HG02623 (cell line): ENCODE measurements around the gene PLS3.
"Not testable (repeated sequence)": the region's sequence is repeated elsewhere in the genome, so short reads cannot be mapped to it uniquely, and the experiment has no call there.

Experiments used
- ATAC-seq: cut with Tn5 transposase; IDR thresholded peaks from one replicate; pipeline ENCODE4 v1.9.1; 2021; ENCODE audit warnings: moderate library complexity; ENCODE audit not compliant: unreplicated experiment

Gene PLS3

DNA sequence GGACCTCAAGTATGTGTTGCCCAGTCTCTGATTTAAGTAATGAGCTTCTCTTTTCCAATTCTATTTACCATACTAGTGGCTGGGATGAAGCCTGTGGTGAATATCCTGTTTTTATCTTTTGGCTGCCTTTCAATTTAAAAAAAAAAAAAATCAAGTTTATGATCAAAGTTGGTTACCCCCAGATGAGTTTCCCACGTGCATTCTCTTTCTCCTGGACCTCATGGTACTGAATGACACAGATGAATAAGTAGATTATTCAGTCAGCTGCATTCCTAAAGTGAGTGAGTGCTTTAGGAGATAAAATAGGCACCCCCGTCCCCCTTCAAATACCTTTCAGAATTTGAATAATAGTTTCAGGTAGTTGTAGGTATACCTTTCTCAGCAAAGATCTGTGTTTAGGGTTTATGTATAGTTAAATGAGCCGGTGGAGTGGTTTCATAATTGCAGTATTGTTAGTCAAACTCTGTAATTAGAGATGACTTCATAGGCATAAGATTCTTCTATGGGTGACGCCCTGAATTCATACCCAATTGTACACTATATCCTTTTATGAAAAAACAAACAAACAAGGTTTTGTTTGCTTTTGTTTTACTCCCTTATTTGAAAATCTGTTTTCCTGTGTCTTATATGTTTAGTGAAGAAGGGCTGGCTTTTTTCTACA lies 41.9 kb downstream of the PLS3 start:
- ATAC-seq = no peak

DNA sequence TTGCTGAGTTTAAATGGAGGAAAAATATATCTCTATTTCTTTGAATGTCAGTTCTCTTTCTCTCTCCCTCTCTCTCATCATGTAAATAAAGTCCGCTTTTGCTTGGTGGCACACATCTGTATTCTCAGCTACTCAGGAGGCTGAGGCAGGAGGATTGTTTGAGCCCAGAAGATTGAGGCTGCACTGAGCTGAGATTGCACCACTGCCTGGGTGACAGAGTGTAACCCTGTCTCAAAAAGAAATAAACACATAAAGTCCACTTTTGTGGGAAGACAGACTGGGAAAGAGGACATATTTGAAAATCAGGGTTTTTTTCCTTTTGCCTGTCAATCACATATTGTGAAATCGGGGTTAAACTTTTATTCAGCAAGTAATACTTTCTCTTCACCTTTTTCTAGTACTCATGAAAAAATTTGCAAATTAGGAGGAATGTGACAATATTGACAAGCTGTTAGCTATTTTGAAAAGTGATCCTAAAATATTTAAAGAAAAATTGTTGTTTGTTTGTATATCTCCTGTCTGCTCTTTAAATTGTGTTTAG lies 42.6 kb downstream of the PLS3 start:
- no peak for ATAC-seq

DNA sequence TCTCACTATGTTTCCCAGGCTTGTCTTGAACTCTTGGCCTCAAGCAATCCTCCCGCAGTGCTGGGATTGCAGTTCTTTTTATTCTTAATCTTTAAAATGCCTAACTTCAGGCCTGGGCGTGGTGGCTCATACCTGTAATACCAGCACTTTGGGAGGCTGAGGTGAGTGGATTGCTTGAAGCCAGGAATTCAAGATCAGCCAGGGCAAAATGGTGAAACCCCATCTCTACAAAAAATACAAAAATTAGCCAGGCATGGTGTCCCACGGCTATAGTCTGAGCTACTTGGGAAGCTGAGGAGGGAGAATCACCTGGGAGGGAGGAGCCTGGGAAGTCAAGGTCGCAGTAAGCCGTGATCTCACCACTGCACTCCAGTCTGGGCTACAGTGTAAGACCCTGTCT lies 45.9 kb downstream of the PLS3 start:
- no peak for ATAC-seq

DNA sequence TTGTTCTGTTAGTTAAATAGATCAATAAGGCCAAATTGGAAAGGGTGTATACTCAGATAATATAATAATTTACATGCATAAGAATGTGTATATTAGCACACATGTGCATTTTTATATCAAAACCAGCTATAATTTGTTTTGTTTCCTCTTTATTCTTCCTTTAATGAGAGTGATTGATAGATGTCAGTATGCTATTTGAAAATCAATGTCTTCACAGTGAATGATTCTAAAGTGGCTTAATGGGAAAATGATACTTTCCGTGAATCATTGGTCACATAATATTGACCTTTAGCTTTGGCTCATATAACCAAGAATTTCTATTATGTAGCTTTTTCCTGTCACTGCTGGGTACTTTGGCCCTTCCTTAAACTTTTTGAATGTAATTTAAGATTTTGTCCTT lies 48.6 kb downstream of the PLS3 start:
- no peak for ATAC-seq

DNA sequence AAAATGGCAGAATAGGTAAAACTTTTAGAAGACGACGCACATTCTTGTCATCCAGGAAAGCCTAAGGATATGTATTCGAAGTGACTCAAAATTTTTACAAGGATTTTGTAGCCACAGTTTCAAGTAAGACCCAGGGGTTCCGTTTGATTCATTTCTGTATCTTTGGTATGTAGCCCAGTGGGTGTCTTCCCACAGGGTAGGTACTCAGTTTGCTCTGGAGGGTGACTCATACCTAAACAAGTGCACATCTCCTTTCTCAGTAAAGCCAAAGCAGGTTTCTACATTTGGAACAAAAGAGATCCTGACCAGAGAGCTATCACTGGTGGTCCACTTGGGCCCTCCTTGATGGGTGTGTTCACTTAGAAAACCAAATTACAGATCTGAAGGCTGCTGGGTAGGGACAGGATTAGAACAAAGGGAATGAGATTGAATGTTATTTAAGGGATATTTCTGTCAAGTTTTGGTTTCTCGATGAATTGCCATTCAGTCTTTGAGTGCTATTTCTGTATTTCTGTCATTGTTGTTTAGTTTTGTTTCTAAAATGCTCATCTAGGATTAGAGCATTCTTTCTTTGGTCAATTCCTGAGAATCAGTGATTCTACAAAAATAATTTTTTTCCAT lies 56.1 kb downstream of the PLS3 start:
- ATAC-seq = peak; percentile 94

DNA sequence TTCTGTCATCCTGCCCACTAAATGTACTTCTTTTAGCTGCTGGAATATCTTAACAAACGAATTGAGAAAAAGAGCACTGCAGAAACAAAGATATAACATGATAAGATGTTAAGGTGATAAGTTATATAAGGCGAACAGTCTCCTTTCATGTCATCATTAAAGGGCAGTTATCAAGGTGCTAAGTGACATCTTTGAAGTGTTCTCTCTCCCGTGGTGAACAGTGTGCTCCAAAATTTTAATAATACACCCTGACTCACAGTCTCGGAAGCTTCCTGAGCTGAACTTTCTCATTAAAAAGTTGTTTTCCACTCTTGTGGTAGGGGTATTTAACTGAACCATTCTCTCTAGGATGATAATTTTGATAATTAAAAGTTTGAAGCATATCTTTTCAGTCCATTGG lies 61.6 kb downstream of the PLS3 start:
- no peak for ATAC-seq

DNA sequence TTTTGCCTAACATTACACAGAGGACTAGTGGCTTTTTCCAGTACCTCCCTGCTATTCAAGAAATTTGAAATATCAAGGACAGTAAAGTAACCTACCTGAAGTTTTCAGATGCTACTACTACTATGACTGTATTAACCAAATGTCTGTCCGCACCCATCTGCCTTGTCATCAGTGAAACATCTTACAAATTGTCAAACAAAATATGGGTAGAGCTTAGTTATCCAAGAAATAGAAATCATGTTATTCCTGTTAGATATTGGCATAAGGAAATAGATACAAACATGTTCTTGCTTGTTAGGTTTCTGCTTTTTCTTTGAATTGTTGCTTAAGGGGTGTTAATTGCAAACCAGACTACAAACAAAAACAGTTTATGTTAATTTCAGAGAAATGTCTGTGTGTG lies 63.9 kb downstream of the PLS3 start:
- ATAC-seq = no peak

DNA sequence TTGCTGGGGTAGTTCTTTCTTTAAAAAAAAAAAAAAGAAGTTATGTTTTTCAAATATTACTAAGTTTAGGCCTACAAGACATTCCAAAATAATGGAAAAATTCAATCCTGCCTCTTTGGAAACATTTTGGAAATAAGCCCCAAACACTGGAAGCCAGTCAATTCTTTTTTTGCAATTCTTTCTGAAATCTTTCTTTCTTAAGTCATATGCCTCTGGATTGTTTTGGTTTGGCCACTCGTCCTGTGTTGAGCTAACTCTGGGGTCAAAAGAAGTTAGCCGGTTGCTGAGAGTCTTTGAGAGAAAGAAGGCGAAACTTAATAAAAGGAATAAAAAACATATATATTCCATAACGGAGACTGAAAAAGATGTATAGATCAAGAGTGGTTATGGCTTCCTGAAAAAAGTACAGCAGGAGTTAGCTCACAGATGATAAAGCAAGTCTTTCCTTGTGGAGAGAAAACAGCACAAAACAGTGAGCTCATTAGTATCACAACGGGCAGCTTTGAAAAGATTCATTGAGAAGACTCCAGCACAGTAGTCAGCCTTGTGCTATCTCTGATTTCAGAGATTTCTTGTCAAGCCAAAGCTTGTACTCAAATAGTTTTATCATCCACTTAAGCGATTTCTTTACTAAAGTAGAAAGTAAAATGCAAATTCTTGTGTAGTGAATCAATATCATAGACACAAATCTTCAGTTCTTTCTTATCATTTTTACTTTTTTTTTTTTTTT lies 64.8 kb downstream of the PLS3 start:
- no peak for ATAC-seq

DNA sequence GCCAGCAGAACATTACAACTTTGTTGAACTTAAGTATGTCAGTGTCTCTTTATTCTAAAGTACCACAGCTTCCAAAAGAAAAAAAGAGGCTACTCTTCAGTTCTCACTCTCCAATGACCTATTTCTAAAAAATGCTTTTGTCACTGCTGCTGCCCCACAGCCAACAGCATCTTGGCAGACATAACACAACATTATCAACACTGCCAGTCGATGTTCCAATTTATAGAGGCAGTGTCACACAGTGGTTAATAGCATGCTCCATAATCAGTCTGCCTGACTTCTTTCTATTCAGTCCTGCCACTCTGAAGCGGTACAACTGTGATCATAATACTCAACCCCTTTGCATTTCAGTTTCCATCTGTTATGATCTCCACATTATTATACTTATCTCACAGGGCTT lies 69.2 kb downstream of the PLS3 start:
- ATAC-seq = no peak

DNA sequence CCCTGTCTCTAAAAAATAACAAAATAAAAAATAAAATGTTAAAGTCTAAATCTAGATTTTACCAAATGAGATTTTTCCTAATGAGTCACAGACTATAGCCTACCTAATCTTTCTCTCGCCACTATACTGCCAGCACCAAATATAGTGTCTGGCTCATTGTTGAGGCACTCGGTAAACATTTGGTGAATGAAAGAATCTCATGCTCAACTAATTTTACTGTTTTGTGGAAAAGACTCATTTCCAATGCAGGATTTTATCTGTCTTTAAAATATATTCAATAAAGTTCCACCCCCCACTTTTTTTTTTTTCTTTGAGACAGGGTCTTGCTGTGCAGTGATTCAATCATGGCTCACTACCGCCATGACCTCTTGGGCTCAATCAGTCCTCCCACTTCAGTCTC lies 71.5 kb downstream of the PLS3 start:
- no peak for ATAC-seq

DNA sequence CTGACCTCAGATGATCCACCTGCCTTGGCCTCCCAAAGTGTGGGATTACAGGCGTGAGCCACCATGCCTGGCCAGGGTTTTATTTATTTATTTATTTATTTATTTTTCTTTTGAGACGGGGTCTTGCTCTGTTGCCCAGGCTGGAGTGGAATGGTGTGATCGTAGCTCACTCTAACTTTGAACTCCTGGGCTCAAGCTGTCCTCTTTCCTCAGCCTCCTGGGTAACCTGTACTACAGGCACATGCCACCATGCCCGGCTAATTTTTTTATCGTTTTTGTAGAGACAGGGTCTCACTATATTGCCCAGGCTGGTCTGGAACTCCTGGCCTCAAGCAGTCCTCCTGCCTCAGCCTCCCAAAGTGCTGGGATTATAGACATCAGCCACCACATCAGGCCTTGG lies 72.4 kb downstream of the PLS3 start:
- ATAC-seq = not testable (repeated sequence)

DNA sequence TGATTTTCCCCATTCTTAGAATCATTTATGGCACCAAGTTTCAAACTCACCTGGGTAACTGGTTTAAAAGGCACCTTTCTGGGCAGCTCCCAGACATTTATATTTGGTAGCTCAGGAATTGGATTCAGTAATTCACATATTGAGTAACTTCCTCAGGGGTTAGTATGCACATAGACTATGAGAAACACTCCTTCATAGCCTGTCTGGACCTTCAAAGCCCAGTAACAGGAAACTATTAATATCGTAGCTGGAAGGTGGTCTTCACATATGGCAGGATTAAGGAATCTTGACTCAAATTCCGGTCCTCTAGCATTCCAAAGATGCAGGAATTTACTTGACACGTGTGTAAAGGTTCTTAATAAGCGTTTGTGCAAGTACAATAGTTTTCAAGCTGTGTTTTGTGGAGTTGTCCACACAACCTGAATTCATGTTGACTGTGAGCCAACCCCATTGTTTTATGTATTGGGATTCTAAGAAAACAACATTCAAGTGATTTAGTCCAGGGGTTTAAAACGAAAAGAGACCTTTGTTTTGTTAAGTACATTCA lies 78.4 kb downstream of the PLS3 start:
- no peak for ATAC-seq

DNA sequence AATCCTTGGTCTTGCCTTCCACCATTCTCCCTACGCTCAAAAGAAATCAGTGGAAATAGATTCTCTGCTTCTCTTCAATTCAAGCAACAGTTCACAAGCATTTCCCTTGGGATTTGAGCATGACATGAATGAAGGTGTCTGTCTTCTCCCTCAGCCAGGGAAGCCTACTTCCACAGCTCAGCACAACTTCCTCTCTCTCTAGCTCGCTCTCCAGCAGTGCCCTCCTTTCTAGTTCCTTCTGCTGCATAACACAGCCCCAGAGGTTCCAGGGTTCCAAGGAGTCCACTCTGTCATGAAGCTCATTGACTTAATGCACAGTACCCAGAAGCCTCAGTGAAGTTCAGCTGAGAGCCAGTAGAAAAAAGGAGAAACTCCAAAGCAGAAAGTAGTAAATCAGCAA lies 81.3 kb downstream of the PLS3 start:
- ATAC-seq = no peak

DNA sequence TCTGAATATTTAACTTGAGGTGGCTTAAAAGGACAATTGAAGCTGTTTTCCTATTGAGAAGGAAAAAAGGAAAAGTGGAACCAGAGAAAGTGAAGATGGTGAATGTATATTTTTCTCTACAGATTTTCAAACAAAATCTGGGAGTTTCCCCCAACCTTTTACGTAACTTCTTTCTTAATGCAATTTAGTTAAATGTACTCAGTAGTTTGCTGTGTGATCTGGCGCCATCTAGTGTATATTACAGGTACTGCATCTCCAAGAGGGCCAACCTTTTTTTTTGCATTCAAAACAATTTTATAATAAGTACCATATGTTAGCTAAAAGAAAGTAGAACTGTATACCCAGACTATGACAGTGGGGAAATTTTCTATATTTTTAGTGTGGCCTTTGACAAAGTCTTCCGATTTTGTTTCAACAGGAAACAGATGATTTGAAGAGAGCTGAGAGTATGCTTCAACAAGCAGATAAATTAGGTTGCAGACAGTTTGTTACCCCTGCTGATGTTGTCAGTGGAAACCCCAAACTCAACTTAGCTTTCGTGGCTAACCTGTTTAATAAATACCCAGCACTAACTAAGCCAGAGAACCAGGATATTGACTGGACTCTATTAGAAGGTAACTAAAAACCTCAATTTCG lies 82.0 kb downstream of the PLS3 start:
- ATAC-seq = no peak

DNA sequence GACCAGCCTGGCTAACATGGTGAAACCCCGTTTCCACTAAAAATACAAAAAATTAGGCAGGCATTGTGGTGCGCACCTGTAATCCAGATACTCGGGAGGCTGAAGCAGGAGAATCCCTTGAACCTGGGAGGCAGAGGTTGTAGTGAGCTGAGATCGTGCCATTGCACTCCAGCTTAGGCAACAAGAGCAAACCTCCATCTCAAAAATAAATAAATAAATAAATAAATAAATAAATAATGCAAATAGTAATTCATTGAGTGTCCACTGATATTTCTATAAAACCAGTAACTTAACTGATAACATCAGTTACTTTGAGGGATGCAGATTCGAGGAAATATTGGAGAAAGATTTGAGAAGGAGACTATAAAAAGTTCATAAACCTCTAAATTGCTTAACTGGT lies 83.4 kb downstream of the PLS3 start:
- not testable (repeated sequence) for ATAC-seq

DNA sequence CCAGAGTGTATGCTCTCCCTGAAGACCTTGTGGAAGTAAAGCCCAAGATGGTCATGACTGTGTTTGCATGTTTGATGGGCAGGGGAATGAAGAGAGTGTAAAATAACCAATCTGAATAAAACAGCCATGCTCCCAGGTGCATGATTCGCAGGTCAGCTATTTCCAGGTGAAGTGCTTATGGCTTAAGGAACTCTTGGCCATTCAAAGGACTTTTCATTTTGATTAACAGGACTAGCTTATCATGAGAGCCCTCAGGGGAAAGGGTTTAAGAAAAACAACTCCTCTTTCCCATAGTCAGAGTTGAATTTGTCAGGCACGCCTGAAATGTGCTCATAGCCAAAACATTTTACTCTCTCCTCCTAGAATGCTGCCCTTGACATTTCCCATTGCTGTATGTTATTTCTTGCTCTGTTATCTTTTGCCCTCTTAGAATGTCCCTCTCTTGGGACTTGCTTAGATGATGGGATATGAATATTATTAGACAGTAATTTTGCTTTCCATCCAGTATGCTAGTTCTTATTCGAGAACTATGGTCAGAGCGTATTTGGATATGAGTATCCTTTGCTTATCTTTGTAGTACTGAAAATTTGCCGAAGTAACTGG lies 88.6 kb downstream of the PLS3 start:
- no peak for ATAC-seq

DNA sequence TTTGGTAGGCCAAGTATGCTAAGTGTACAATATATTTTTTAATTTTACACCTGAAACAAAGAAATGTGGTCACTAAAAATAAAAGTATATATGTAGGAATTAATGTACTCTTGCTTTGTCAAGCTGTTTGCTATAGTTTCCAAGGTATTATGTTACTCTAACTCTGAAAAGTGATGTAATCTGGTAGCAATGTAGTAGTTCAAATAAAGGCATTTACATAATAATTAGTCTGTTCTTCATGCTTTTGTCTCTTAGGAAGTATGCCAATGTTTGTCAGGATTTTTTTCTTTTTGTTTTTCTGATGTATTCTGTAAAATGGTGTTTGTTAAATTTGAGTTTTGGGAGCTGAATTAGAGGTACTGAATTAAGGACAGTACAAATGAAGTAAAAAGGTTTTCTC lies 89.5 kb downstream of the PLS3 start:
- no peak for ATAC-seq

DNA sequence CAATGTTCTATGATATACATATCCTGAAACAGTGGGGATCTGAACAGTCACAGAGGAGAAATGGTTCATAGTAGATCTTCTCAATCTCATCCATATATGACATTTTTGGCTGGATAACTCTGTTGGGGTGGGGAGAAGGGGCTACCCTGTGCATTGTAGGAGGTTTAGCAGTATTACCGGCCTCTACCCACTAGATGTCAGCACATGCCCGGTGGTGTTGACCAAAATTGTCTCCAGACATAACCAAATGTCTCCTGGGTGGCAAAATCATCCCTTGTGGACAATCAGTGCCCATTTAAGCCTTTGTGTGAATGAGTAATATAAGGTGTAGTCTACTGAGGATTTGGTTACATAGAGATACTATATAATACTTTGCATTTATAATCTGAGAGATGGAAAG lies 89.9 kb downstream of the PLS3 start:
- ATAC-seq = no peak

DNA sequence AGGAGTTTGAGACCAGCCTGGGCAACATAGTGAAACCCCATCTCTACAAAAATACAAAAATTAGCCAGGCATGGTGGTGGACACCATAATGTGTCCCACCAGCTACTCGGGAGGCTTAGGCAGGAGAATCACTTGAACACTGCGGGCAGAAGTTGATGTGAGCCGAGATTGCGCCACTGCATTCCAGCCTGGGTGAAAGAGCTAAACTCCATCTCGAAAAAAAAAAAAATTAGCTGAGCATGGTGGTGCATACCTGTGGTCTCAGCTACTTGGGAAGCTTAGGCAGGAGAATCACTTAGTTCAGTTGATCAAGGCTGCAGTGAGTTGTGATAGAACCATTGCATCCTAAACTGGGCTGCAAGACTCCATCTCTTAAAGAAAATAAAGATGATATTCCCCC lies 91.2 kb downstream of the PLS3 start:
- ATAC-seq = no peak

DNA sequence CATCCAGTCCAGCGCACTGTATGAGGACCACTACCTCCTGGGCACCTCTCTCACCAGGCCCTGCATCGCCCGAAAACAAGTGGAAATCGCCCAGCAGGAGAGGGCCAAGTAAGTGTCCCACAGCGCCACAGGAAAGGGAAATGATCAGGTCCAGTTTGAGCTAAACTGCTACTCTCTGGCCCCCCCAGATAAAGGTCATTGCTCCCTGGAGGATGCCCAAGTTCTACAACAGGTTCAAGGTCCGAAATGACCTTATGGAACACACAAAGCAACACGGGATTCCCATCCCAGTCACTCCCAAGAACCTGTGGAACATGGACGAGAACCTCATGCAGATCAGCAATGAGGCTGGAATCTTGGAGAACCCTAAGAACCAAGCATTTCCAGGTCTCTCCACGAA lies 104.1 kb downstream of the PLS3 start:
- ATAC-seq = no peak

DNA sequence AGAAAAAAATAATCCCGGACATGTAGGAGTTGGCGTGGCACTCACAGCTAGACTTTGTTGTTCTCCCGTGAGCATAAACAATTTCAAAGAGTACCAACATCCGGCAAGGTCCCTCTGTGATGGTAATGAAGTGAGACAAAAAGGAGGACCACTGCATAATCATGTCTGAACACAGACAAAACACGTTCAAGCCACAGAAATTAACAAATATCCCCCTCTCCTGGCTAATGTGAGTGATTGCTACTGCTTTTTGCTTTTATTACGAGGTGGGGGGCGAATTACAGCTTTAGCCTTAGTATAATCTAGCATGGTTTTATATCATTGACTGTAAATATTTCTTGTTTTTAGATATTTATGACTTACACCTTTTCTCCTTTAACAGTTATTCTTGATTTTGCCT lies 118.5 kb downstream of the PLS3 start:
- no peak for ATAC-seq
